VCaP (cell line): ENCODE data around the gene TPST2.

Experiments
- H3K27ac ChIP-seq: fragments of 450-650 bp; 2 replicates; pipeline ENCODE4 v1.5.1; 2017
- TF ChIP-seq, protein P1 (sequence below): fragments of 450-650 bp; conservative IDR thresholded peaks from 2 replicates; pipeline ENCODE4 v1.5.1; 2017; ENCODE audit warnings: mild to moderate bottlenecking, moderate library complexity

The TPST2 gene

DNA sequence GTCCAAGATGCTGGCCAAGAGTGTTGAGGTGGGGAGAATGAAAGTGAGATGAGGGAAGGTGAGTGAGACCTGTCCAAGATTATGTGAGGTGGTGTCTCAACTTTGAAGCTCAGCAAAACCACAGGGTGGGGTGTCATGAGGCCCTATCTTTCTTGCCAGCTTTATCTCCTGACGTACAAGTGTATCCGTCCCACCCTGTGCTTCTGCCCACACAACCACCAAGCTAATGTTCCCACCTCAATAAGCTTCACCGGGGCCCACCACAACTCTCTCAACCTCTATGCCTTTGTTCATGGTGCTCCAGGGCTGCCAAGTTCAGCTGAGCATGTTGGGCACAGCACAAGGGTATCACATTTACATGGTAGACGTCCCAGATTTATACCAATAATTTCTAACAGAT, 7.1 kb upstream of the TPST2 start:
- TF ChIP-seq, protein P1, sequence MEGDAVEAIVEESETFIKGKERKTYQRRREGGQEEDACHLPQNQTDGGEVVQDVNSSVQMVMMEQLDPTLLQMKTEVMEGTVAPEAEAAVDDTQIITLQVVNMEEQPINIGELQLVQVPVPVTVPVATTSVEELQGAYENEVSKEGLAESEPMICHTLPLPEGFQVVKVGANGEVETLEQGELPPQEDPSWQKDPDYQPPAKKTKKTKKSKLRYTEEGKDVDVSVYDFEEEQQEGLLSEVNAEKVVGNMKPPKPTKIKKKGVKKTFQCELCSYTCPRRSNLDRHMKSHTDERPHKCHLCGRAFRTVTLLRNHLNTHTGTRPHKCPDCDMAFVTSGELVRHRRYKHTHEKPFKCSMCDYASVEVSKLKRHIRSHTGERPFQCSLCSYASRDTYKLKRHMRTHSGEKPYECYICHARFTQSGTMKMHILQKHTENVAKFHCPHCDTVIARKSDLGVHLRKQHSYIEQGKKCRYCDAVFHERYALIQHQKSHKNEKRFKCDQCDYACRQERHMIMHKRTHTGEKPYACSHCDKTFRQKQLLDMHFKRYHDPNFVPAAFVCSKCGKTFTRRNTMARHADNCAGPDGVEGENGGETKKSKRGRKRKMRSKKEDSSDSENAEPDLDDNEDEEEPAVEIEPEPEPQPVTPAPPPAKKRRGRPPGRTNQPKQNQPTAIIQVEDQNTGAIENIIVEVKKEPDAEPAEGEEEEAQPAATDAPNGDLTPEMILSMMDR, result no peak

DNA sequence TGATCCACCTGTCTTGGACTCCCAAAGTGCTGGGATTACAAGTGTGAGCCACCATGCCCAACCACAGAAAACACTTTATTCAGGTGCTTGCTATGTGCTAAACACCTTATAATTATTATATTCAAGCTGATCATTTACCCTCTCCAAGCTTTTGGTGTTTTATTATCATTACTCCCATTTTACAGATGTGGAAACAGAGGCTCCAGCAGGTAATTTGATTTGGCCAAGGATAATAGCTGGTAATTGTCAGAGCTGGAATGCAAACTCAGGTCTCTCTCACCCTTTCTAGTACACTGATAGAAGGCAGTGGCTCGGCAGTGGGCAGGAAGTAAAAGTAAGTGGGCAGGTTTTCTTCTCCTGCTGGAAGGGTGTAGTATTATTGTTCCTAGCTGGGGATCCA, 3.8 kb upstream of the TPST2 start:
- no peak overlapping the region for H3K27ac ChIP-seq
- TF ChIP-seq, protein P1, result no peak

More for the DNA sequence above, 7.1 kb upstream of the TPST2 start:
- no peak overlapping the region for H3K27ac ChIP-seq

DNA sequence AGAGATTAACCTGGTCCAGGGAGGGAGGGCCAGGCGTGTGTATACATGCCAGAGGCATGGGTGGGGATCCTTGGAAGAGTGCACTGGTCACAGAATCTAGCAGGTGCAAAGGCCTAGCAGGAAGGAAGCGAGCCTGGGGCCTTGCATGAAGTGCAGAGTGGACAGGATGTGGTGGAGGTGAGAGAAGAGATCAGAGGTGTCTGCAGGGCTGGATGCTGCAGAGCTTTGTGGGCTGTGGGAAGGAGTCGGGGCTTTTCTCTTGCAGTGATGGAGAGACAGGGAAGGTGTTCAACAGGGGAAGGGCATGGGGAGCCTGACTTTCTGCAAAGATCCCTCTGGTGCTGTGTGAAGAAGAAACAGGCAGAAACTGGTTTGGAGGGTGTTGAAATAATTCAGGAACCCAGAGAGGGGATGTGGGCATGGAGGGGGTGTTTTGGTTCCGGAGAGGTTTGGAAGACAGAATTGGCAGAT, 2.5 kb upstream of the TPST2 start:
- H3K27ac ChIP-seq, result no peak overlapping the region
- TF ChIP-seq, protein P1, result no peak

DNA sequence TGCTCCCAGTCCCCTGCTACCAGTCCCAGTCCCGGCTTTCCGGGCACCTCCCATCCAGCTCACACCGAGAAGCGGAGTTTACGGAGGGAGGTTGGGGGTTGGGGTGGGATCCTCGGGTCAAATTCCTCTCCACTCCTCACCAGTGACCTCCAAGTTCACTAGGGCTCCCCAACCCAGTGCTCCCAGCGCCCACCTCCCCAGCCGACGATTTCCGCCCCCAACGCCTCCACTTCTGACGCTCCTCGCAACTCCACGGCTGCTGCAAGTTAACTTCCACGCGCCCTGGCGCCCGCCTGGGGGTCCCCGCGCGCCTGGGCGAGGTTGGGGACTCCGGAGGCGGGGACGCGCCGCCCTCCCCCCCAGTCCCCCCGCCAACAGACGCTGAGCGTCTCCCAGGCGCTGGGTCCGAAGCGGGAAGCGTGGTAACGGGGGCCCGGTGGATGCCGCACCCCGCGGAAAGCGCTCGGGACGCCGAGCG, 526 bp downstream of the TPST2 start:
- TF ChIP-seq, protein P1, result no peak
- H3K27ac ChIP-seq, result peak overlapping the region; percentile 61; the same call in 1 of the 2 replicates

DNA sequence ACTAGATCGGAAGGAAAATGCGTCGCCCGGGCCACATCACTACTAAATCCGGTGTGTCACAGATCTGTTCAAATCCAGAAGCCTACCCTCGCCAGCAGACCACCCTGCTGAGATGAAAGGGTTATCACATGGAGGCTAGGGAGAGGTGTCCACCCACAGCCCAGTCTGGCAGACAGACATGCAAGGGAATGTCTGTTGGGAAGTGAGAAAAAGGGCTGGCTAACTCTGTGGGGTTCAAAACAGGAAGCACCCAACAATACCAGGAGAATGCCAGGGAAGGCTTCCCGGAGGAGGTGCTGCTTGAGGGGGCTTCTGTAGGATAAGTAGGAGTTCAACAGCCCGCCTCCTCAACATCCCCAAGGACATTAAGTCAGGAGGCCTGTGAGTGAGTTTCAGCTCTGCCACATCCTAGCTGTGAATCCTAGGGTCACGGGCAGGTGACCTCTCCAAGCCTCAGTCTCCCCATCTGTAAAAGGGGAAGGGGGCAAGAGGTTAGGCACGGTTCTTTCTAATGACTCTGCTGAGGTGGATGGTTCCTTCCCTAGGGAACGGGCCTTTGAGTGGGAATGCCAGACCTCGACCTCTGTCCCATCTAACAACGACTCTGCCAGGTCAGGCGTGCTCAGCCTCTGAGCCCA, 1.1 kb downstream of the TPST2 start:
- H3K27ac ChIP-seq, result peak overlapping the region; percentile 61; the same call in 1 of the 2 replicates
- TF ChIP-seq, protein P1, result no peak

DNA sequence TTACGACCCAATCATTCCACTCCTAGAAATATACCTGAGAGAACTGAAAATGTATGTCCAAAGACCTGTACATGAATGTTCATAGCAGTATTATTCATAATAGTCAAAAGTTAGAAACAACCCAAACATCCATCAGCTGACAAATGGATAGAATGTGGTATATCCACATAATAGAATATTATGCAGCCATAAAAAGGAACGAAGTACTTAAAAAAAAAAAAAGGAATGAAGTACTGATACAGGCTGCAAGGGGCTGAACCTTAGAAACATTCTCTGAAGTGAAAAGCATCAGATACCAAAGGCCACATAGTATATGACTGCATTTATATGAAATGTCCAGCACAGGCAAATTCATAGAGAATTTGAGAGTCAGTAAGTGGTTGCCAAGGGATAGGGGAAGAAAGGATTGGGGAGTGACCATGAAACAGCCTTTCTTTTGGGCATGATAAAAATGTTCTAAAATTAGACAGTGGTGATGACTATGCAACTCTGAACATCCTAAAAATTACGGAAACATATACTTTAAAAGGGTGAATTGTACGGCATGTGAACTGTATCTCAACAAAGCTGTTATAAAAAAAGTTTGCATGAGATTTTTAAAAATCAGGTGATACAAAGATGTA, 1.8 kb downstream of the TPST2 start:
- no peak overlapping the region for H3K27ac ChIP-seq
- TF ChIP-seq, protein P1, result no peak

DNA sequence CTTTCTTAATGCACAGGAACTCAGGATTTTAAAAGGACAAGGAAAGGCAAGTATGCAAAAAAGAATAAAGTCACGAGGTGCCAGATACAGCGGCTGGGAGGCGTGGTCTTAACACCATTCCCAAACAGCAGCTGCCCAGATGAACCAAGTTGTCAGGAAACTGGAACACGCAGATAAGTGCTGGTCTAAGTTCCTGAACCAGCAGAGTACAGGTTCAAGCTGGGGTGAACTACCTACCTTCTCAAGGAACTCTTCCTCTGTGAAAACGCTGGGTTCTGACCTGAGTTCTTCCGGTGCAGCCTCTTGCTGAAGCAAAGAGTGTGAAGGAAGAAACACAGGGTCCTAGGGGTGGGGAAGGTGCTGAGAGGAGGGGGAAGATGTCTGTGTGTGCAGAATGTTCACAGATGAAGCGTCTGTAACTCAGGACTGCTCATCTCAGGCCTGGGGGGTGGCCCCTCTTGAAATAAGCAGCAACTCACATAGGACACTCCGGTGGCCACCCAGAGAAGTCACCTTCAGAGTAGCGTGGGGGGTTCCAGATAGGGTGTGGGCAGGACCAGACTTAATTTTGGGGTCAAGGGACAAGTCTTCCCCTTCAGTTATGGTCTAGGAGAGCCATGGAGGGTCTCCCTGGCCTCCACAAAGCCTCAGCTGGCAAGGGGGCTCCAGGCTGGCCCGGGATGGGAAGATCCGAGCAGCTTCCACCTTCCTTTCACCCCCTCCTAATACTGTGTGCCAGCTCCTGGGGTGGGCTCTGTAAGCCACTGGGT, 3.2 kb downstream of the TPST2 start:
- H3K27ac ChIP-seq, result no peak overlapping the region
- TF ChIP-seq, protein P1, result no peak
